GM06990 (cell line): ENCODE data around the gene CNTNAP5.

Experiments used
- DNase-seq: peaks from one replicate; pipeline ENCODE4 v3.0.0-alpha.2; 2011; ENCODE audit not compliant: insufficient read length; ENCODE audit errors: extremely low read depth
- H3K27me3 ChIP-seq: replicated peaks from 2 replicates; pipeline ENCODE4 v1.6.0; 2011; ENCODE audit warnings: low read length; ENCODE audit not compliant: control insufficient read depth, insufficient read depth
- H3K36me3 ChIP-seq: 2 replicates; pipeline ENCODE4 v1.5.1; 2011; ENCODE audit warnings: low read length; ENCODE audit not compliant: control insufficient read depth, insufficient read depth
- H3K4me3 ChIP-seq: replicated peaks from 2 replicates; pipeline ENCODE4 v1.5.1; 2011; ENCODE audit warnings: low read depth, mild to moderate bottlenecking, control low read depth, low read length
- CTCF ChIP-seq: IDR thresholded peaks from 2 replicates; pipeline ENCODE4 v1.5.1; 2011; ENCODE audit warnings: low read length, control low read depth, mild to moderate bottlenecking, inconsistent platforms; ENCODE audit not compliant: insufficient read depth, poor library complexity, severe bottlenecking

The CNTNAP5 gene

DNA sequence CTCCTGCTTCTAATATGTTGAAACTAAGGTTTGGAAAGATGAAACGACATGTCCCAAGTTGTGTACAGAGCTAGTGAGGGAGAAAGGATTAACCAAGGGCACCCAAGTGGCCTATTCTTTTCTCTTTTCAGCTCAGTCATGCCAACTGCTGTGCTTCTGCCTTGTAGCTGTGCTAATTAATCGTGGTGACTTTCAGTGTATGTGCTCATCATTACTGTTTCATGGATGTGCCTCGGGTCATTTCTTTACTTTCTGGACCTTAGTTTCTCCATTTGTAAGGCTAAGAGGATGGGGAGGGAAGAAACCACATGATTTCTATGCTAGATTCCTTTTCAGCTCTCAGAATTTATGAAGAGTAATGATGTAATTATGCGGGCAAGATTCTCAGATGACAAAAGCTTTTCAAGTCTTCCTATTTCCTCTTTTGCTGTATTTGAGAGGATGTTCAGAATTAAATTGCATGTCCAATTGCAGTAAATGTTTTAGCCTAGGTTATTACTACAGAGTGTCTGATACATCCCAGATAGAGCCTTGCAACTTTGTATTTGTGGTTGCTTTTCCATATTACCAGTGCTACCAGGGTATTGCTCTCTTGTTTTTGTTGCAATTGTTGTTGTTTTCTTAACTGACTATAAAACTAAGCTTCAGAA lies 621.2 kb downstream of the CNTNAP5 start:
- Histone ChIP-seq H3K27me3 (no peaks in the 10 kb centered on the region), H3K4me3 (no peak overlapping the region), H3K36me3 (no peaks in the 10 kb centered on the region)
- DNase-seq = no peak
- no peak for TF ChIP-seq CTCF

DNA sequence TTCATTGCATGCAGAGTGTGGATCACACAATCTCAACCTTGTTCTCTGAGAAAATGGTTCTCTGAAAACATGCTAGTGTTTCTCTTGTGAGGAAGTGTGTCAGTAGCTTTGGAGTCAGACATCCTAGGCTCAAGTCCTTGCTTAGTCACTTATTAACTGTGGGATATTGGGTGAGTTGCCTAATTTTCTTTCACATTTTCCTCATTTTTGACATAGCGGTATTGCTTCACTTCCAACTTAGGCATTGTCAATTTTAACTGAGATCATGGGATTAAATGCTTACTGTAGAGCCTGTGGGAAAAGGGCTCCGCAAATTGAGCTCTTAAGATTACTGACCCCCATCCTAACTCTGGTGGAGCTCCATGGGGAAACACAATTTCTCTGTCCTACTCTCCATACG lies 622.2 kb downstream of the CNTNAP5 start:
- H3K4me3 ChIP-seq = no peak overlapping the region
- DNase-seq = no peak
- H3K27me3 ChIP-seq = no peaks in the 10 kb centered on the region
- H3K36me3 ChIP-seq = no peaks in the 10 kb centered on the region
- TF ChIP-seq CTCF = no peak

- Histone ChIP-seq H3K27me3 (no peaks in the 10 kb centered on the region), H3K4me3 (no peak overlapping the region), H3K36me3 (no peaks in the 10 kb centered on the region)
- DNase-seq = no peak
- TF ChIP-seq CTCF = no peak
Measured at GRCh38 chr2:124647663-124648062, 622.6 kb downstream of the CNTNAP5 start.

GRCh38 chr2:124649001-124649400 lies 623.9 kb downstream of the CNTNAP5 start:
- no peak for TF ChIP-seq CTCF
- Histone ChIP-seq H3K4me3 (no peak overlapping the region), H3K27me3 (no peaks in the 10 kb centered on the region), H3K36me3 (no peaks in the 10 kb centered on the region)
- no peak for DNase-seq

GRCh38 chr2:124652099-124652498 lies 627.0 kb downstream of the CNTNAP5 start:
- no peak for DNase-seq
- Histone ChIP-seq H3K27me3 (no peaks in the 10 kb centered on the region), H3K36me3 (no peaks in the 10 kb centered on the region), H3K4me3 (no peak overlapping the region)
- no peak for TF ChIP-seq CTCF

- no peak for TF ChIP-seq CTCF
- Histone ChIP-seq H3K36me3 (no peaks in the 10 kb centered on the region), H3K27me3 (no peaks in the 10 kb centered on the region), H3K4me3 (no peak overlapping the region)
- no peak for DNase-seq
Measured at GRCh38 chr2:124658373-124658772, 633.3 kb downstream of the CNTNAP5 start.
